Kidney glomerular epithelial cell (primary cell): Measurements from ENCODE around the gene UTF1.

Experiments used
- DNase-seq: peaks from one replicate; lab custom pipeline; 2025; lab: John Stamatoyannopoulos, UW

The UTF1 gene, protein sequence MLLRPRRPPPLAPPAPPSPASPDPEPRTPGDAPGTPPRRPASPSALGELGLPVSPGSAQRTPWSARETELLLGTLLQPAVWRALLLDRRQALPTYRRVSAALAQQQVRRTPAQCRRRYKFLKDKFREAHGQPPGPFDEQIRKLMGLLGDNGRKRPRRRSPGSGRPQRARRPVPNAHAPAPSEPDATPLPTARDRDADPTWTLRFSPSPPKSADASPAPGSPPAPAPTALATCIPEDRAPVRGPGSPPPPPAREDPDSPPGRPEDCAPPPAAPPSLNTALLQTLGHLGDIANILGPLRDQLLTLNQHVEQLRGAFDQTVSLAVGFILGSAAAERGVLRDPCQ

DNA sequence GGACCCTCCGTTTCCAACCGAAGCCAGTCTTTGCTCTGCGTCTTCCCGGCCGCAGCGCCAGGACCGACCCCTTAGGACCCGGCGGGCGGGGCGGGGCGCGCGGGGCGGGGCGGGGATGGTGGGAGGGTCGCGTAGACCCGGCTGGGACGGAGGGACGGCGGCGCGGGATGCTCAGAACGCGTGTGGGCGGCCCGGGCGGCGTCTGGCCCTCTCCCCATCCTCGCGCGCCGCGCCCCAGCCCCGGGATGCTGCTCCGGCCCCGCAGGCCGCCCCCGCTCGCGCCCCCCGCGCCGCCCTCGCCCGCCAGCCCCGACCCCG is at the start of gene UTF1:
TSS of gene UTF1 (plus strand) at position 174 of the 318 bp plus-strand sequence. CDS start at position 246, 72 bp downstream.
- DNase-seq = no peak

DNA sequence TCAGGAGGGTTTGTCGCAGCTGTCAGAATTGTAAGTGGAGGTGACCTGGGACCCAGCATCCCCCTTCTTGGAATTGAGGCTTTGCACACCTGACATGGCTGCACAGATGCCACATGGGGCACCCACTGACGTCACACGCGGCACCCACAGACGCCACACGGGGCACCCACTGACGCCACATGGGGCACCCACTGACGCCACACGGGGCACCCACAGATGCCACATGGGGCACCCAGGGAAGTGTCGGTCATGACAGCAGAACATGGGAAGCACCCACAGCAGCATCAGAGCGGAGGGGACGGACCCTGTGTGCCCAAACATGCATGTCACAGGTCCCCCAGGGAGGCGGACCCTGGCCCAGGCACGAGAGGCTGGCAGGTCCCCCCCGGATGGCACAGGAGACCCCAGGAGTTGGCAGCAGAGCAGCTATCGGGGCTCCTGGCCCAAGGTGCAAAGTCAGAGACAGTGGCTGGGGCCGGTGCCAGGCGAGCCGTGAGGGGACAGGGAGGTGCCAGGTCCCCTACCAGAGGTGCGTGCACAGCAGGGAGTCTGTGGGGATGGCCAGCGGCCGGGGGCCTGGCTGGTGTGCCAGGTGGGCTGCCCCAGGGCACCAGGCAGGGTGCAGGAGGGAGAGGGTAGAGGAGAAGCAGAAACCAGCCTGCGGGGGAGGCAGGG is 48.9 kb upstream of the UTF1 start:
- no peak for DNase-seq

GRCh38 chr10:133182190-133182589 is 47.8 kb upstream of the UTF1 start:
- no peak for DNase-seq

- no peak for DNase-seq
These were observed 47.0 kb upstream of the UTF1 start for GRCh38 chr10:133182791-133183645.

- DNase-seq = no peak
These were observed 46.2 kb upstream of the UTF1 start for GRCh38 chr10:133183646-133184378.

GRCh38 chr10:133184591-133185244 is 45.3 kb upstream of the UTF1 start:
- no peak for DNase-seq

GRCh38 chr10:133185421-133185820 is 44.6 kb upstream of the UTF1 start:
- DNase-seq = no peak

GRCh38 chr10:133185916-133186315 is 44.1 kb upstream of the UTF1 start:
- no peak for DNase-seq

DNA sequence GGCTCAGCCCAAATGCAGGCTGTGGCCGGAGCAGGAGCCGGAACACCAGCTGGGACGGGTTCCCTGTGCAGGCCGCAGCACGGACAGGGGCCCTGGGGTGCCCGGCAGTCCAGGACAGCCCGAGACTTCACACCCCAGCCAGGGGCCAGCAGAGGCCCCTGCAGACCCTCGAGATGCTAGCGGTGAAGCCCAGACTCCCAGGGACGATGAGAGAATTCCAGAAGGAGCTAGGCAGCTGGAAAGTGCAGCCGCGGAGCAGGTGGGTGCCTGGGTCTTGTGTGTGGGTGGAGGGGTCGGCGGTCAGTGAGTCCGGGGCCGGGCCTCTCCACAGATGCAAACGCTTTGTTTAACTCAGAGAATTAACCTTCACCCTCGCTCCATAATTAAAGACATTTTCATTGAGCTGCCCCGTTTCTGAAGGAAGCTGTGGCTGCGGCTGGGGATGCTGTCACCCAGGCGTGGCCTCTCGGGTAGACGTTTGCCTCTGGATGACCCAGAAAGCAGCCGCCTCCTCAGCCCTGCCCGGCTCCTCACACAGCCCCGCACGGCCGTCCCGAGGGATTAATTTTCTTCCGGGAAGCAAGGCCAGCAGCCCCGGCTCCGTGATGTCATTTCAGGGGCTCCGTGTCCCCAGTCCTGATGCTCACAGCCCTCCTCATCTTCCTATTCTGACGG is 43.5 kb upstream of the UTF1 start:
- DNase-seq = no peak

DNA sequence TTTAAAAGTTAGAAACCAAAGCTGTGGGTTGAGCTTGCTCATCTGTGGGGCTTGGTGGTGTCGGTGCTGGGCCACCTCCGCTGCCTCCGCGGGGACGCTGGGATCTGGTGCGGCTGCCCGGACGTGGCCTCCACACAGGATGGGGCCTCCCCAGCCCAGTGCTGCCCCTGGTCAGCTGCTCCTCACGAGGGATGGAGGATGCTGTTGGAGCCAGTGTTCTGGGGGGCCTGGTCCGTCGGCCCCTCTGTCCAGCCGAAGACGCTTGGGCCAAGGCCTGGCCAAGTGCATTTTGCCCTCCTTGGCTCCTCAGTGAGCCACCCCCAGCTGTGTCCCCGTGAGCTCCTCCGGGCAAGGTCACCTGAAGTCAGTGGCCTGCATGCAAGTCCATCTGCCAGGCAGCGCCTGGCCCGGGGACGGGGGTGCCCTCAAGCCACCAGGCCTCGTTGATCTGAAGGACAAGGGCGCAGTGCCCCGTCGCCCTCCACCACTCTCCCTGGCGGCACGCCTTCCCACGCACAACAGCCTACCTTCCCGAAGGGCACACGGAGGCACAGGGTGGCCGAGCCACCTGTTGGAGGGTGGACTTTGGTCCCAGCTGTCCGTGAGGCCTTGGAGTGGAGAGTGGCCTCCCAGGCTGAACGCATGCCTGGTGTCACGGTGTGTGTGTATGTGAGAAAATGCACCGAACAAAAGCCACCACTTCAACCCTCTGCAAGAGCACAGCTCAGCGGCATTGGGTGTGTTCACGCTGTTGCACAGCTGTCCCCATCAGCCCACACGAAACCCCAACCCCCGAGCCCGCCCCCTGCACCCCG is 42.7 kb upstream of the UTF1 start:
- DNase-seq = no peak

DNA sequence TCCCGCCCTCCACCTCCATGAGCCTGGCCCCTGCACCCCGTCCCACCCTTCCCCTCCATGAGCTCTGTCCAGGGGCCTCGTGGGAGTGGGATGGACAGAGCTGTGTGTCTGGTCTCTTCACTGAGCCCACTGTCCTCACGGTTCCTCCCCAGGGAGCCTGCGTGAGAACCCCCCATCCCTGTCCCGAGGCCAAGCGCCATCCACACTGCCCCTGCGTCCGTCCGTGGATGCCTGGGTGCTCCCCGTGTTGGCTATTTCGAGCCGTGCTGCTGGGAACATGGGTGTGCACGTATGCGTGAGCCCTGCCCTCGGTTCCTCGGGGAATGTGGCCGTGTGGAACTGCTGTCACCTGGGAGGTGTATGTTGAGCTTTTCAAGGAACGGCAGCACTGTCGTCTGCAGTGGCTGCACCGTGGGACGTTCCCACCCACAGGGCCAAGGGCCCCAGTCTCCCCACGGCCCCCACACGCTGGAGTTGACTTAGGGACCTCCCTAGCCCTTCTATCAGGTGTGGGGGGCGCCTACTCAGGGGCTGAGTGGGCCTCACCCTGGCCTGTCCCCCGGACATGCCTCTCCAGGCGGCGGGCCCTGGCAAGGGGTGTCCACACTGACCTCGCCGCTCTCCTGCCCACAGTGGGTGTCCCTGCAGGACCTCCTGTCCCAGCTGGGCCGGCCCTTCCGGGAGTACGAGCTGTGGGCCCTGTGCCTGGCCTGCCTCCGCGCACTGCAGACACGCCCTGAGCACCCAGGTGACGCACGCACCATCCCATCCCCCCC is 41.9 kb upstream of the UTF1 start:
- DNase-seq = no peak

DNA sequence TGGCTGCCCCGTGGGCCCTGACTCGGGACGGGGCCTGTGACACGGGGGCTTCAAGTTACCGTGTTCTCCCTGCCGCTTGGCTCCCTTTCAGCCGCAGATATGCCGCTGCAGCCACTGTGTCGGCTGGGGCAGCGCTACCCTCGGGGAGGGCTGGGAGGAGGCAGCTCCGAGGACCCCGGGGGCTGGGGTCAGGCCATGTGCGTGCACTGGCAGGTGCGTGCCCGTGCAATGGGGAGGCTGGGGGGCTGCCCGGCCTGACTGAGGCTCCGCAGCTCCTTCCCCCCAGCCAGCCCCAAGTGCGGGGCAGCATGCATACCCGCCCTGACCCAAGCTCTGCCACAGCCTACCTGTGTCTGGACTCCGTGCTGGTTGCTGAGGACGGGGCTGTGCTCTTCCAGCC is 40.8 kb upstream of the UTF1 start:
- no peak for DNase-seq

GRCh38 chr10:133189726-133190125 is 40.3 kb upstream of the UTF1 start:
- DNase-seq = no peak

DNA sequence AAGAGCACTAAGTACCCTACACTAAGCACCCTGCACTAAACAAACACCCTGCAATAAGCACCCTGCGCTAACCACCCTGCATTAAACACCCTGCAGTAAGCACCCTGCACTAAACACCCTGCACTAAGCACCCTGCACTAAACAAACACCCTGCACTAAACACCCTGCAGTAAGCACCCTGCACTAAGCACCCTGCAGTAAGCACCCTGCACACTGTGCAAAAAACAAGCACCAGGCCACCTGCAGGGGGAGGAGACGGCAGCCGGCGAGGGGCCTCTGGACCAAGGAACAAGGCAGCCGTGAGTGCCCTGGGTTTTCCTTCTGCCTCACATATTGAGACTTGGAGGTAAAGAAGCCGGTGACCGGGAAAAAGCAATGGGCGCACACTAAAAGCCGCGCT is 39.8 kb upstream of the UTF1 start:
- no peak for DNase-seq

- DNase-seq = no peak
These were observed 38.4 kb upstream of the UTF1 start for GRCh38 chr10:133191651-133192050.

DNA sequence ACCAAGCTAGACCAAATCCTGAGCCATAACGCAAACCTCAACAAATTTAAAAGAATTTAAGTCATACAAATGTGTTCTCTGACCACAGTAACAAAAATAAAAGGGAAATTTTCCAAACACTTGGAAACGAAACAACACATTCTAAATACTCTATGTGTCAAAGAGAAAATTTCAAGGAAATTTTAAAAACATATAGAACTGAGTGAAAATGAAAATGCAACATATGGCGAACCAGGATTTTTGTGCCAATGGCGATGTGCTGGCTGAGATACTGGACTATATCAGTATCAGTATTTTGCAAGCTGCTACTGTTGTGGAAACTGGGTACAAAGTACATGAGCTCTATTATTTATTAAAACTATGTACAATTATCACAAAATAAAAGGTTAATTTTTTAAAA is 35.9 kb upstream of the UTF1 start:
- DNase-seq = no peak

DNA sequence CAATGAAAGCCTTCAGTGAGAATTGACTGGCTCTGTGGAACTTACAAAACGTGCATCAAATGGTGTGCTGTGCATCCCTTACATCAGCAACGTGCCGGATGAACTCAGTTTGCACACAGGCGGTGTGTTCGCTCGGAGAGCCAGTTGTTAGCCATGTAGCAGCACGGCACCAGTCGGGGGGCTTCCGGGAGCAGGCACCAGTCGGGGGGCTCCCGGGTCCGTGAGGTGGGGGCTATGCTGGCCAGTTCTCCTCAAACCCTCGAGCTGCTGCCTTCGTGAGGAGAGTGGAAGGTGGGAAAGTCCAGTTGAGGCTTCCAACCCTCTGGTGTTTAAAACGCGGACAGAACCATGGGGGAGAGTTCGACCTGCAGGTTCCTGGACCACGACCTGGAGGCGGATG is 34.9 kb upstream of the UTF1 start:
- DNase-seq = no peak

DNA sequence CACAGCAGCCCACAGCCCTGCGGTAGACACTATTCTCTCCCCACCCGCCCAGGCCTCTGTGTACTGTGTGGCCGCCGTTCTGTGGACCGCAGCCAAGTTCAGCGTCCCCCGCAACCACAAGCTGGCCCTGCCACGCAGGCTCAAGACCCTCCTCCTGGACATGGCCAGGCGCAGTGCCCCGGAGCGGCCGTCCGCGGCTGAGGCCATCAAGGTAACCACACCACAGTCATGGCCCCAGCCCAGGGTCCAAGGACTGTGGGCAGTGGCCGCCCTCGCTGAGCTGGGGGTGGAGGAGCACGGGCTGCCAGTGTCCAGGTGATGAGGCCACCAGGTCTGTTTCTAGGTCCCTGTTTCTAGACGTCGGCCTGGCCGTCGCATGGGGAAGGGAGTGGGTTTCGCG is 34.4 kb upstream of the UTF1 start:
- no peak for DNase-seq

GRCh38 chr10:133196221-133196915 is 33.6 kb upstream of the UTF1 start:
- no peak for DNase-seq
